H9 (cell line): Measurements from ENCODE around the gene SIRT6. TPM values are rescaled to one million over a fixed set of nuclear protein-coding genes. Genes with fewer than 3 reads are reported as not detected.

Source experiments
- DNase-seq: peaks from one replicate; pipeline ENCODE4 v3.0.0-alpha.2; 2017
- H2AFZ ChIP-seq: one replicate; pipeline ENCODE4 v1.6.1; 2013; ENCODE audit warnings: mild to moderate bottlenecking, low read length, control low read depth, moderate library complexity
- H2AK5ac ChIP-seq: 2 replicates; pipeline ENCODE4 v1.6.1; 2013; ENCODE audit warnings: low read length, control low read depth, mixed read lengths; ENCODE audit not compliant: insufficient read length
- H2BK120ac ChIP-seq: one replicate; pipeline ENCODE4 v1.6.1; 2013; ENCODE audit warnings: low read depth, mild to moderate bottlenecking, low read length, control low read depth, inconsistent platforms; ENCODE audit not compliant: poor library complexity, severe bottlenecking
- H2BK12ac ChIP-seq: 2 replicates; pipeline ENCODE4 v1.6.1; 2013; ENCODE audit warnings: low read length, control low read depth, mixed read lengths, low read depth; ENCODE audit not compliant: insufficient read length
- H2BK15ac ChIP-seq: 2 replicates; pipeline ENCODE4 v1.6.1; 2013; ENCODE audit warnings: low read depth, low read length, control low read depth
- H2BK20ac ChIP-seq: one replicate; pipeline ENCODE4 v1.6.1; 2013; ENCODE audit warnings: low read depth, mild to moderate bottlenecking, low read length, control low read depth, inconsistent platforms; ENCODE audit not compliant: poor library complexity, severe bottlenecking
- H2BK5ac ChIP-seq: 2 replicates; pipeline ENCODE4 v1.6.1; 2013; ENCODE audit warnings: low read length, control low read depth, mixed read lengths; ENCODE audit not compliant: insufficient read length
- H3K14ac ChIP-seq: 2 replicates; pipeline ENCODE4 v1.6.1; 2013; ENCODE audit warnings: low read length, control low read depth; ENCODE audit not compliant: insufficient read depth
- H3K18ac ChIP-seq: 2 replicates; pipeline ENCODE4 v1.6.1; 2013; ENCODE audit warnings: low read depth, mild to moderate bottlenecking, mixed read lengths, low read length, control low read depth; ENCODE audit not compliant: insufficient read length
- H3K23ac ChIP-seq: 2 replicates; pipeline ENCODE4 v1.6.1; 2013; ENCODE audit warnings: low read length, control low read depth, mixed read lengths, low read depth; ENCODE audit not compliant: insufficient read length
- H3K23me2 ChIP-seq: 2 replicates; pipeline ENCODE4 v1.6.1; 2013; ENCODE audit warnings: low read depth, mild to moderate bottlenecking, mixed read lengths, low read length, control low read depth; ENCODE audit not compliant: insufficient read length, poor library complexity, severe bottlenecking
- H3K27ac ChIP-seq: 2 replicates; pipeline ENCODE4 v1.5.1; 2013; ENCODE audit warnings: low read length, control low read depth, mixed read lengths, low read depth; ENCODE audit not compliant: insufficient read length
- H3K27me3 ChIP-seq: 2 replicates; pipeline ENCODE4 v1.6.1; 2013; ENCODE audit warnings: low read length, control low read depth, inconsistent platforms; ENCODE audit not compliant: insufficient read depth
- H3K4ac ChIP-seq: 2 replicates; pipeline ENCODE4 v1.6.1; 2013; ENCODE audit warnings: low read depth, mild to moderate bottlenecking, control low read depth, inconsistent platforms, low read length, moderate library complexity
- H3K4me1 ChIP-seq: 2 replicates; pipeline ENCODE4 v1.6.1; 2013; ENCODE audit warnings: low read length, control low read depth, inconsistent platforms; ENCODE audit not compliant: insufficient read depth
- H3K4me2 ChIP-seq: 2 replicates; pipeline ENCODE4 v1.6.1; 2013; ENCODE audit warnings: low read length, control low read depth, mixed read lengths; ENCODE audit not compliant: insufficient read length, insufficient read depth
- H3K56ac ChIP-seq: 2 replicates; pipeline ENCODE4 v1.6.1; 2013; ENCODE audit warnings: low read depth, mild to moderate bottlenecking, mixed read lengths, low read length, control low read depth; ENCODE audit not compliant: insufficient read length
- H3K79me1 ChIP-seq: 2 replicates; pipeline ENCODE4 v1.6.1; 2013; ENCODE audit warnings: low read depth, mild to moderate bottlenecking, moderate library complexity, low read length, control low read depth, inconsistent platforms; ENCODE audit not compliant: insufficient read depth, poor library complexity, severe bottlenecking
- H3K79me2 ChIP-seq: 2 replicates; pipeline ENCODE4 v1.6.1; 2013; ENCODE audit warnings: low read length, control low read depth, inconsistent platforms; ENCODE audit not compliant: insufficient read depth
- H3K9ac ChIP-seq: 2 replicates; pipeline ENCODE4 v1.6.1; 2013; ENCODE audit warnings: low read length, control low read depth, mixed read lengths; ENCODE audit not compliant: insufficient read length; ENCODE audit errors: extremely low read depth
- H3K9me3 ChIP-seq: one replicate; pipeline ENCODE4 v1.6.1; 2013; ENCODE audit warnings: low read depth, low read length, inconsistent platforms; ENCODE audit not compliant: control insufficient read depth
- H3T11ph ChIP-seq: one replicate; pipeline ENCODE4 v1.6.1; 2013; ENCODE audit warnings: mild to moderate bottlenecking, low read length, control low read depth, inconsistent platforms
- H4K20me1 ChIP-seq: one replicate; pipeline ENCODE4 v1.6.1; 2013; ENCODE audit not compliant: control insufficient read depth, insufficient read length, insufficient read depth
- H4K5ac ChIP-seq: 2 replicates; pipeline ENCODE4 v1.6.1; 2013; ENCODE audit warnings: low read depth, mild to moderate bottlenecking, mixed read lengths, low read length, control low read depth; ENCODE audit not compliant: insufficient read length
- H4K8ac ChIP-seq: replicated peaks from 2 replicates; pipeline ENCODE4 v1.6.1; 2013; ENCODE audit warnings: low read length, control low read depth, mixed read lengths, low read depth; ENCODE audit not compliant: insufficient read length
- H4K91ac ChIP-seq: 2 replicates; pipeline ENCODE4 v1.6.1; 2013; ENCODE audit warnings: low read depth, mild to moderate bottlenecking, moderate library complexity, mixed read lengths, low read length, control low read depth; ENCODE audit not compliant: insufficient read length
- H3K27ac Mint-ChIP-seq, 3 experiments: 2 replicates in 2 of 3; 3 replicates in 1 of 3; pipeline ENCODE4 v1.8.0; 2020 to 2021; ENCODE audit warnings: mixed read lengths in 3 of 3, mild to moderate bottlenecking in 1 of 3, moderate library complexity in 1 of 3
- H3K27me3 Mint-ChIP-seq: 2 replicates; pipeline ENCODE4 v1.8.0; 2021; ENCODE audit warnings: low read depth, mild to moderate bottlenecking, moderate library complexity, mixed read lengths
- H3K36me3 Mint-ChIP-seq, 3 experiments: 2 replicates in 2 of 3; 3 replicates in 1 of 3; pipeline ENCODE4 v1.8.0; 2020 to 2021; ENCODE audit warnings: low read depth in 3 of 3, mixed read lengths in 3 of 3; ENCODE audit not compliant: insufficient read depth in 1 of 3
- H3K4me1 Mint-ChIP-seq, 2 experiments: 2 replicates each; pipeline ENCODE4 v1.8.0; 2020; ENCODE audit warnings: mixed read lengths in 2 of 2
- H3K4me3 Mint-ChIP-seq, 2 experiments: 2 replicates in 1 of 2; 3 replicates in 1 of 2; pipeline ENCODE4 v1.8.0; 2020 to 2021; ENCODE audit warnings: mild to moderate bottlenecking in 2 of 2, mixed read lengths in 2 of 2, moderate library complexity in 1 of 2
- H3K9me3 Mint-ChIP-seq, 2 experiments: 2 replicates in 1 of 2; 3 replicates in 1 of 2; pipeline ENCODE4 v1.8.0; 2020; ENCODE audit warnings: mild to moderate bottlenecking in 2 of 2, mixed read lengths in 2 of 2, moderate library complexity in 1 of 2
- CTCF ChIP-seq: fragments of 200-600 bp; sonication (generic); conservative IDR thresholded peaks from 3 replicates; pipeline ENCODE4 v1.8.0; 2021; ENCODE audit warnings: antibody characterized with exemption, mild to moderate bottlenecking
- WGBS: extraction: QIAGEN DNeasy Blood & Tissue Kit; methylation state at CpG from one replicate; pipeline ENCODE4 v1.1.7; 2013; ENCODE audit warnings: missing lambda C conversion rate, low lambda C conversion rate, mixed read lengths; ENCODE audit not compliant: insufficient read length; ENCODE audit errors: extremely low coverage; 5-methylcytosine and 5-hydroxymethylcytosine counted together
- total RNA-seq: library from RNA; stranded (reverse); gene quantifications from 2 replicates; pipeline ENCODE4 v1.2.1, GENCODE V29; 2021

The SIRT6 gene
- total RNA-seq, 1 experiment from 2014 or later: 24.9 TPM

GRCh38 chr19:4198467-4199126 is 16.2 kb upstream of the SIRT6 start:
- no peak overlapping the region for H3K27ac ChIP-seq
- no peak overlapping the region for H4K8ac ChIP-seq
- H2BK120ac ChIP-seq: no peak overlapping the region
- H3K23ac ChIP-seq: no peak overlapping the region
- H3K4me2 ChIP-seq: peak overlapping the region; percentile 56
- H3K4ac ChIP-seq: no peak overlapping the region
- no peak overlapping the region for H3K9ac ChIP-seq
- H3K9me3 ChIP-seq: no peaks in the 10 kb centered on the region
- 100% methylated on average over 2 of the region's 28 CpGs for WGBS
- DNase-seq: no peak
- no peak overlapping the region for H3K56ac ChIP-seq
- H2BK15ac ChIP-seq: no peak overlapping the region
- Mint-ChIP-seq H3K27me3 (peaks cover 77% of the 10 kb centered on the region), H3K27ac (peak overlapping the region in 1 of 3 experiments; percentile 3; a peak in 1 of 7 replicates), H3K4me3 (peak overlapping the region; percentile 56 to 78), H3K36me3 (no peaks in the 10 kb centered on the region; a peak in 3 of 7 replicates), H3K9me3 (peaks cover 8 to 9% of the 10 kb centered on the region in 2 experiments; a peak in 3 of 5 replicates), H3K4me1 (peaks cover 10 to 19% of the 10 kb centered on the region in 2 experiments)
- no peak overlapping the region for H2AFZ ChIP-seq
- H2BK12ac ChIP-seq: no peak overlapping the region
- no peak overlapping the region for H3T11ph ChIP-seq
- H4K91ac ChIP-seq: no peak overlapping the region
- H2AK5ac ChIP-seq: no peak overlapping the region
- no peaks in the 10 kb centered on the region for H3K79me1 ChIP-seq
- peaks cover 3% of the 10 kb centered on the region; the same call in 1 of the 2 replicates for H3K27me3 ChIP-seq
- H4K5ac ChIP-seq: no peak overlapping the region
- H4K20me1 ChIP-seq: no peaks in the 10 kb centered on the region
- no peak overlapping the region for H2BK20ac ChIP-seq
- TF ChIP-seq CTCF: no peak
- no peak overlapping the region for H3K14ac ChIP-seq
- H3K23me2 ChIP-seq: no peaks in the 10 kb centered on the region
- H3K79me2 ChIP-seq: no peaks in the 10 kb centered on the region
- no peak overlapping the region for H3K18ac ChIP-seq
- H3K4me1 ChIP-seq: no peaks in the 10 kb centered on the region
- no peak overlapping the region for H2BK5ac ChIP-seq
